GM12878 (cell line): ENCODE data around the gene ATXN1L. TPM values are rescaled to one million over a fixed set of nuclear protein-coding genes. Genes with fewer than 3 reads are reported as not detected.
"Not testable (repeated sequence)": the region's sequence is repeated elsewhere in the genome, so short reads cannot be mapped to it uniquely, and the experiment has no call there.

Experiments used
- ATAC-seq: fragments of 200-7000 bp; cut with Tn5 transposase; 3 replicates; pipeline ENCODE4 v1.9.1; 2020; ENCODE audit warnings: mild to moderate bottlenecking, moderate library complexity
- BruUV-seq: library from RNA; stranded (reverse); fragments of 400-500 nt; replicated peaks from 2 replicates; lab custom pipeline; 2021; lab: Mats Ljungman, UMichigan
- CTCF ChIA-PET: fragments of 300-600 bp; sonication (Branson Sonifier 250); formaldehyde crosslinking; extraction: SDS; loops from one replicate; lab custom pipeline; 2021; ENCODE audit warnings: inconsistent platforms; lab: Yijun Ruan, JAX
- POLR2A ChIA-PET: fragments of 350-600 bp; formaldehyde crosslinking; extraction: SDS; loops from one replicate; lab custom pipeline; 2021; ENCODE audit warnings: inconsistent platforms; lab: Charles Lee
- RAD21 ChIA-PET: fragments of 300-600 bp; sonication (Branson Sonifier 250); formaldehyde crosslinking; loops from one replicate; lab custom pipeline; 2023; ENCODE audit warnings: antibody characterized with exemption; ENCODE audit not compliant: unreplicated experiment; lab: Charles Lee
- SMC1A ChIA-PET: fragments of 300-600 bp; sonication (Branson Sonifier 250); formaldehyde crosslinking; loops from one replicate; lab custom pipeline; 2023; ENCODE audit not compliant: unreplicated experiment, uncharacterized antibody; lab: Charles Lee
- DNase-seq: peaks from one replicate; pipeline ENCODE4 v3.0.0-alpha.2; 2011; ENCODE audit warnings: low read depth, low spot score
- FAIRE-seq: peaks from 3 replicates; lab custom pipeline; 2011; peaks lifted over from hg19 to GRCh38; lab: Jason Lieb, UNC
- H2AFZ ChIP-seq: 2 replicates; pipeline ENCODE4 v1.6.0; 2011; ENCODE audit warnings: low read depth, low read length, control low read depth; ENCODE audit not compliant: control insufficient read depth
- H3K27ac ChIP-seq: 2 replicates; pipeline ENCODE4 v1.5.1; 2011; ENCODE audit warnings: control low read depth; ENCODE audit not compliant: control insufficient read depth, insufficient read depth
- H3K27me3 ChIP-seq, 2 experiments: replicated peaks in 1 of 2; 2 replicates each; pipeline versions ENCODE4 v1.6.0 to v1.6.1; 2011; ENCODE audit warnings: low read length in 1 of 2; ENCODE audit not compliant: control insufficient read depth in 2 of 2, insufficient read depth in 2 of 2
- H3K36me3 ChIP-seq, 2 experiments: 2 replicates each; pipeline ENCODE4 v1.5.1; 2011; ENCODE audit warnings: low read length in 1 of 2; ENCODE audit not compliant: control insufficient read depth in 2 of 2, insufficient read depth in 2 of 2
- H3K4me1 ChIP-seq: 2 replicates; pipeline ENCODE4 v1.6.1; 2011; ENCODE audit warnings: mild to moderate bottlenecking, low read length, moderate library complexity, mixed read lengths; ENCODE audit not compliant: control insufficient read depth, insufficient read depth
- H3K4me2 ChIP-seq: 2 replicates; pipeline ENCODE4 v1.6.0; 2011; ENCODE audit warnings: control low read depth; ENCODE audit not compliant: control insufficient read depth, insufficient read depth
- H3K4me3 ChIP-seq: fragments of 200-600 bp; sonication (generic); 2 replicates; pipeline ENCODE4 v1.5.1; 2016
- H3K79me2 ChIP-seq: 2 replicates; pipeline ENCODE4 v1.6.0; 2011; ENCODE audit warnings: low read length; ENCODE audit not compliant: control insufficient read depth, insufficient read depth
- H3K9ac ChIP-seq: 2 replicates; pipeline ENCODE4 v1.8.0; 2011; ENCODE audit warnings: low read length, control low read depth, mixed read lengths; ENCODE audit not compliant: control insufficient read depth, insufficient read depth
- H3K9me3 ChIP-seq: replicated peaks from 3 replicates; pipeline ENCODE4 v1.5.1; 2011; ENCODE audit warnings: mild to moderate bottlenecking, low read length; ENCODE audit not compliant: control insufficient read depth, insufficient read depth
- H4K20me1 ChIP-seq: 2 replicates; pipeline ENCODE4 v1.6.0; 2011; ENCODE audit not compliant: control insufficient read depth, insufficient read depth
- MXI1 ChIP-seq: fragments of 150-350 bp; IDR thresholded peaks from 2 replicates; pipeline ENCODE4 v1.6.1; 2011; ENCODE audit warnings: low read depth, mild to moderate bottlenecking, inconsistent platforms, low read length, improper control_type of control experiment
- WGBS: methylation state at CpG from one replicate; pipeline ENCODE4 v1.1.6; 2016; ENCODE audit warnings: low lambda C conversion rate; ENCODE audit not compliant: insufficient replicate concordance, insufficient coverage; ENCODE audit errors: missing lambda C conversion rate; 5-methylcytosine and 5-hydroxymethylcytosine counted together
- in situ Hi-C: fragments of 300-500 bp; cut with MboI; formaldehyde crosslinking; loops from 9 replicates; pipeline ENCODE4 v1.14.3; 2018; ENCODE audit warnings: mixed read lengths
- intact Hi-C: fragments of 100-400 bp; cut with micrococcal nuclease; formaldehyde crosslinking; loops from one replicate; pipeline ENCODE4 v1.14.2; 2022; ENCODE audit not compliant: unreplicated experiment
- polyA plus RNA-seq, 11 experiments: library from polyadenylated mRNA; depleted of rRNA in 4 of 11; unstranded in 6 of 11; stranded (reverse) in 5 of 11; fragments of >200 nt; fragmentation: Nextera tagmentation in 4 of 11; fragmentation: Illumina TruSeq in 1 of 11; extraction: Ambion mirVana in 4 of 11; extraction: Trizol in 1 of 11; gene quantifications; 1 replicate in 1 of 11; 2 replicates in 10 of 11; pipeline versions ENCODE4 v1.2.1 to v1.2.3, GENCODE V29; 2011 to 2016; ENCODE audit warnings: inconsistent platforms in 2 of 11, missing spikeins in 2 of 11, low read depth in 1 of 11
- total RNA-seq, 4 experiments: library from RNA; depleted of rRNA in 3 of 4; stranded (reverse); fragments of >200 nt in 3 of 4; fragmentation: Illumina TruSeq in 1 of 4; extraction: Trizol in 1 of 4; gene quantifications; 2 replicates each; pipeline versions ENCODE4 v1.2.1 to v1.2.3, GENCODE V29; 2013 to 2021
- TF ChIP-seq, protein P1 (sequence below): fragments of 450-650 bp; IDR thresholded peaks from 2 replicates; pipeline ENCODE4 v1.6.1; 2017; ENCODE audit warnings: low read depth, mild to moderate bottlenecking, moderate library complexity

The ATXN1L gene
- total and polyA plus RNA-seq, 10 of the 15 experiments (the other 5 are each of a cell fraction or from before 2014, with no cell fraction given), result 1.8 to 14.6 (median 9.2) TPM

DNA sequence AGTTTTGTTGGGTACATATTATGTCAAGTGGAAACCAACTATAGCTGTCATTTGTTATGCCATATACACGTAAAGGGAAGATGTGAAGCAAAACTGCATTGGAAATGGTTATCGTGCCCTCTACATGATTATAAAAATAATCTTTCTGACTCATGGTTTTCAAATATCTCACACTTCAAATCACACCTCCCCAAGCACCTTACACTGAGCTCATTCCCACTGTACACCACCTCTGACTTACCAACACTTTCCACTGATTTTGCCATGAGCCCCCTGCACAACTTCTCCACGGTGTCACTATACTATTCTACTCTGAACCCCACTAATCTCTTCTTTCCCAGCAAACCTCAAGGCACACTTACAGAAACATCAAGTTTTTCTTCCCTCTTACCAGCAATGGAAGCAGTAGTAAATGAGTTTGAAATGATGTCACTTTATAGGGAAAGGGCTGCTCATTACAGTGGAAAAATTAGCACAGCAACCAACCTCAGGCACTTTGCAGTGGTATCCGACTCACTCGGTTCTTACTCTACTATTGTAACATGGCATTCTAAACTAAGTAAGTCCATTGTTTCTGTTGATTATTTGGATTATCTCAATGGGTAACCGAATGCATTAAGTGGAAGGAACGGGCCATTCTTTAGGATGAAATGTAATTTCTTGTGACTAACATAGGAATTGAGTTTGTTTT lies 19.5 kb downstream of the ATXN1L start:
- no peaks in the 10 kb centered on the region for H3K9me3 ChIP-seq
- BruUV-seq, result no TSS peak
- H3K9ac ChIP-seq, result no peak overlapping the region
- WGBS, result 94% methylated on average over 7 of the region's 7 CpGs
- ATAC-seq (no peak), DNase-seq (no peak), FAIRE-seq (no peak)
- H2AFZ ChIP-seq, result no peak overlapping the region
- in situ Hi-C loops (no loop called here), intact Hi-C loops (no loop called here)
- H3K79me2 ChIP-seq, result no peaks in the 10 kb centered on the region
- H3K27me3 ChIP-seq, result no peaks in the 10 kb centered on the region
- no peak overlapping the region for H3K4me3 ChIP-seq
- peaks cover 0 to 8% of the 10 kb centered on the region in 2 experiments; a peak in 3 of 4 replicates for H3K36me3 ChIP-seq
- CTCF ChIA-PET, result interaction anchor here (1.1 to 2.0 kb wide), 2 partner anchors 11 to 17 kb away, joined by 3 to 7 read pairs; no protein-coding TSS in a partner anchor
- H3K4me2 ChIP-seq, result no peak overlapping the region
- POLR2A ChIA-PET, result interaction anchor here (0.7 kb wide), 1 partner anchor 159 kb away, joined by 3 read pairs; no protein-coding TSS in a partner anchor
- SMC1A ChIA-PET, result interaction anchor here (0.7 to 1.5 kb wide), 5 partner anchors 8 to 36 kb away, joined by 3 to 6 read pairs (median 3); no protein-coding TSS in a partner anchor
- no peak overlapping the region for H3K27ac ChIP-seq
- no peaks in the 10 kb centered on the region for H4K20me1 ChIP-seq
- no peaks in the 10 kb centered on the region for H3K4me1 ChIP-seq
- no peak for TF ChIP-seq MXI1
- TF ChIP-seq, protein P1, sequence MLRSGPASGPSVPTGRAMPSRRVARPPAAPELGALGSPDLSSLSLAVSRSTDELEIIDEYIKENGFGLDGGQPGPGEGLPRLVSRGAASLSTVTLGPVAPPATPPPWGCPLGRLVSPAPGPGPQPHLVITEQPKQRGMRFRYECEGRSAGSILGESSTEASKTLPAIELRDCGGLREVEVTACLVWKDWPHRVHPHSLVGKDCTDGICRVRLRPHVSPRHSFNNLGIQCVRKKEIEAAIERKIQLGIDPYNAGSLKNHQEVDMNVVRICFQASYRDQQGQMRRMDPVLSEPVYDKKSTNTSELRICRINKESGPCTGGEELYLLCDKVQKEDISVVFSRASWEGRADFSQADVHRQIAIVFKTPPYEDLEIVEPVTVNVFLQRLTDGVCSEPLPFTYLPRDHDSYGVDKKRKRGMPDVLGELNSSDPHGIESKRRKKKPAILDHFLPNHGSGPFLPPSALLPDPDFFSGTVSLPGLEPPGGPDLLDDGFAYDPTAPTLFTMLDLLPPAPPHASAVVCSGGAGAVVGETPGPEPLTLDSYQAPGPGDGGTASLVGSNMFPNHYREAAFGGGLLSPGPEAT, result no peak
- RAD21 ChIA-PET, result no interaction called here

DNA sequence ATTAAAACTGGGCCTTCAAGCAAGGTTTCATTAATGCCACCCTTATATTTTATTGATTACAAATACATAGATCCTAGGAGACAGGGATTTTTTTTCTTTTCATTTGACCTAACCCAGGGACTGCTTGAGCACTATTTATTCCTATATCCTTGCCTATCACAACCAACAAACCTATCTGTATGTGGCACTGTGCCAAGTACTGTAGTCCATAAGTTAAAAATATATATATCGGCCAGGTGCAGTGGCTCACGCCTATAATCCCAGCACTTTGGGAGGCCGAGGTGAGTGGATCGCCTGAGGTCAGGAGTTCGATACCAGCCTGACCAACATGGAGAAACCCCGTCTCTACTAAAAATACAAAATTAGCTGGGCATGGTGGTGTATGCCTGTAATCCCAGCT lies 21.4 kb downstream of the ATXN1L start:
- SMC1A ChIA-PET, result interaction anchor here (1.5 kb wide), 1 partner anchor 10 kb away, joined by 6 read pairs; no protein-coding TSS in a partner anchor
- H3K9me3 ChIP-seq, H3K9ac ChIP-seq, RAD21 ChIA-PET, BruUV-seq, H3K27ac ChIP-seq, H4K20me1 ChIP-seq, DNase-seq, H3K27me3 ChIP-seq, H2AFZ ChIP-seq, ATAC-seq, in situ Hi-C loops, intact Hi-C loops, H3K36me3 ChIP-seq, H3K4me2 ChIP-seq, H3K4me3 ChIP-seq, FAIRE-seq, H3K79me2 ChIP-seq, H3K4me1 ChIP-seq: not testable (repeated sequence)
- 96% methylated on average over 6 of the region's 6 CpGs for WGBS
- CTCF ChIA-PET, result interaction anchor here (1.4 kb wide), 1 partner anchor 15 kb away, joined by 4 read pairs; no protein-coding TSS in a partner anchor
- POLR2A ChIA-PET, result interaction anchor here (1.3 kb wide), 1 partner anchor 13 kb away, joined by 4 read pairs; no protein-coding TSS in a partner anchor
